HCT116 (cell line): ENCODE measurements around the gene FIBCD1. TPM values are rescaled to one million over a fixed set of nuclear protein-coding genes. Genes with fewer than 3 reads are reported as not detected.

Source experiments
- ATAC-seq: fragments of 200-7000 bp; cut with Tn5 transposase; 2 replicates; pipeline ENCODE4 v1.9.1; 2020; ENCODE audit warnings: mild to moderate bottlenecking, moderate library complexity
- BruUV-seq: library from RNA; stranded (reverse); fragments of 400-500 nt; replicated peaks from 2 replicates; lab custom pipeline; 2021; lab: Mats Ljungman, UMichigan
- CTCF ChIA-PET: fragments of 300-600 bp; sonication (Branson Sonifier 250); formaldehyde crosslinking; loops from one replicate; lab custom pipeline; 2021; ENCODE audit warnings: antibody characterized with exemption; lab: Charles Lee
- POLR2A ChIA-PET: fragments of 300-600, 350-600 bp; sonication (Branson Sonifier 250); formaldehyde crosslinking; loops from one replicate; lab custom pipeline; 2021; ENCODE audit warnings: antibody characterized with exemption; lab: Charles Lee
- RAD21 ChIA-PET, 2 experiments: fragments of 300-600 bp; sonication (Branson Sonifier 250); formaldehyde crosslinking; loops; one replicate each; lab custom pipeline; 2023; ENCODE audit warnings: low total read pairs in 2 of 2; ENCODE audit not compliant: uncharacterized antibody in 2 of 2, unreplicated experiment in 2 of 2, low non-redundant PET in 1 of 2; lab: Charles Lee
- DNase-seq: peaks from one replicate; pipeline ENCODE4 v3.0.0-alpha.2; 2010; ENCODE audit warnings: low read depth, low spot score
- H2AFZ ChIP-seq: fragments of 200-600 bp; shearing (Covaris generic), sonication (generic); 2 replicates; pipeline ENCODE4 v1.6.1; 2017; ENCODE audit warnings: low read depth, mixed run types, mixed read lengths, antibody characterized with exemption, low read length; ENCODE audit not compliant: poor library complexity, severe bottlenecking
- H3K27ac ChIP-seq: 2 replicates; pipeline ENCODE4 v1.5.1; 2012; ENCODE audit warnings: low read depth, low read length
- H3K27me3 ChIP-seq: fragments of 200-600 bp; sonication (generic); 2 replicates; pipeline ENCODE4 v1.6.1; 2016; ENCODE audit warnings: mixed run types, low read length, mixed read lengths; ENCODE audit not compliant: insufficient read depth
- H3K36me3 ChIP-seq, 2 experiments: fragments of 200-500 bp in 1 of 2; fragments of 200-600 bp in 1 of 2; sonication (Bioruptor generic) in 1 of 2; sonication (generic) in 1 of 2; 2 replicates each; pipeline versions ENCODE4 v1.5.1 to v1.6.1; 2014 to 2016; ENCODE audit warnings: low read length in 2 of 2, inconsistent platforms in 1 of 2, mixed read lengths in 1 of 2, mixed run types in 1 of 2; ENCODE audit not compliant: insufficient read depth in 2 of 2, control insufficient read depth in 1 of 2
- H3K4me1 ChIP-seq, 2 experiments: fragments of 200-600 bp in 1 of 2; sonication (generic) in 1 of 2; 2 replicates each; pipeline versions ENCODE4 v1.5.1 to v1.6.1; 2012 to 2017; ENCODE audit warnings: low read length in 2 of 2, inconsistent platforms in 1 of 2, mild to moderate bottlenecking in 1 of 2, mixed read lengths in 1 of 2, mixed run types in 1 of 2, moderate library complexity in 1 of 2; ENCODE audit not compliant: insufficient read depth in 2 of 2, control insufficient read depth in 1 of 2
- H3K4me2 ChIP-seq: fragments of 200-600 bp; sonication (generic); 2 replicates; pipeline ENCODE4 v1.6.1; 2017; ENCODE audit warnings: mixed run types, low read length, mixed read lengths
- H3K4me3 ChIP-seq, 2 experiments: fragments of 200-600 bp in 1 of 2; sonication (generic) in 1 of 2; replicated peaks in 1 of 2; 2 replicates each; pipeline ENCODE4 v1.5.1; 2011 to 2016; ENCODE audit warnings: low read length in 2 of 2, control low read depth in 1 of 2, low read depth in 1 of 2, mild to moderate bottlenecking in 1 of 2, mixed read lengths in 1 of 2, mixed run types in 1 of 2
- H3K79me2 ChIP-seq: fragments of 200-600 bp; sonication (generic); 2 replicates; pipeline ENCODE4 v1.6.1; 2017; ENCODE audit warnings: mild to moderate bottlenecking, mixed run types, low read length, moderate library complexity, mixed read lengths; ENCODE audit not compliant: insufficient read depth
- H3K9ac ChIP-seq: fragments of 200-600 bp; sonication (generic); 2 replicates; pipeline ENCODE4 v1.6.1; 2016; ENCODE audit warnings: low read length, mixed read lengths
- H3K9me2 ChIP-seq: fragments of 200-600 bp; sonication (generic), shearing (Covaris generic); 2 replicates; pipeline ENCODE4 v1.6.1; 2017; ENCODE audit warnings: mixed run types, mild to moderate bottlenecking, moderate library complexity; ENCODE audit not compliant: insufficient read depth
- H3K9me3 ChIP-seq, 2 experiments: fragments of 200-500 bp in 1 of 2; fragments of 200-600 bp in 1 of 2; sonication (Bioruptor generic) in 1 of 2; sonication (generic) in 1 of 2; 2 replicates each; pipeline ENCODE4 v1.6.1; 2014 to 2017; ENCODE audit warnings: low read length in 2 of 2, mixed read lengths in 2 of 2, inconsistent platforms in 1 of 2, low read depth in 1 of 2, mild to moderate bottlenecking in 1 of 2, mixed run types in 1 of 2, moderate library complexity in 1 of 2; ENCODE audit not compliant: control insufficient read depth in 1 of 2, insufficient read depth in 1 of 2
- H4K20me1 ChIP-seq: fragments of 200-600 bp; sonication (generic), shearing (Covaris generic); 2 replicates; pipeline ENCODE4 v1.6.1; 2017; ENCODE audit warnings: mixed run types, mild to moderate bottlenecking, moderate library complexity; ENCODE audit not compliant: insufficient read depth
- ATF3 ChIP-seq: IDR thresholded peaks from 2 replicates; pipeline ENCODE4 v1.6.1; 2012
- CBX3 ChIP-seq: IDR thresholded peaks from 2 replicates; pipeline ENCODE4 v1.6.1; 2012; ENCODE audit warnings: low read depth
- CEBPB ChIP-seq: IDR thresholded peaks from 2 replicates; pipeline ENCODE4 v1.6.1; 2012; ENCODE audit warnings: low read depth
- ELF1 ChIP-seq: IDR thresholded peaks from 2 replicates; pipeline ENCODE4 v1.6.1; 2012; ENCODE audit warnings: low read depth, borderline replicate concordance
- FOSL1 ChIP-seq: IDR thresholded peaks from 2 replicates; pipeline ENCODE4 v1.6.1; 2012; ENCODE audit warnings: low read depth
- JUND ChIP-seq: IDR thresholded peaks from 2 replicates; pipeline ENCODE4 v1.6.1; 2012
- POLR2A ChIP-seq: IDR thresholded peaks from 2 replicates; pipeline ENCODE4 v1.7.0; 2011; ENCODE audit warnings: borderline replicate concordance; ENCODE audit not compliant: insufficient read depth, insufficient read length; ENCODE audit errors: extremely low read depth
- POLR2AphosphoS5 ChIP-seq: IDR thresholded peaks from 2 replicates; pipeline ENCODE4 v1.6.1; 2011; ENCODE audit warnings: mild to moderate bottlenecking, low read depth, low read length, moderate library complexity
- SP1 ChIP-seq: IDR thresholded peaks from 2 replicates; pipeline ENCODE4 v1.6.1; 2012; ENCODE audit warnings: low read depth
- SRF ChIP-seq: IDR thresholded peaks from 2 replicates; pipeline ENCODE4 v1.6.1; 2012; ENCODE audit warnings: low read depth
- YY1 ChIP-seq: IDR thresholded peaks from 2 replicates; pipeline ENCODE4 v1.6.1; 2011; ENCODE audit warnings: low read length, low read depth, moderate library complexity, mild to moderate bottlenecking; ENCODE audit not compliant: insufficient replicate concordance; ENCODE audit errors: extremely low read depth
- ZFX ChIP-seq: fragments of 450-650 bp; IDR thresholded peaks from 2 replicates; pipeline ENCODE4 v1.6.1; 2017
- ZNF274 ChIP-seq: fragments of 200-500 bp; sonication (Bioruptor generic); IDR thresholded peaks from 2 replicates; pipeline ENCODE4 v1.6.1; 2014; ENCODE audit warnings: mild to moderate bottlenecking, low read depth, low read length, inconsistent platforms
- intact Hi-C: fragments of 100-400 bp; cut with micrococcal nuclease; formaldehyde crosslinking; loops from 2 replicates; pipeline ENCODE4 v1.10.0; 2022
- total RNA-seq: library from RNA; stranded (reverse); gene quantifications from one replicate; pipeline ENCODE4 v1.2.1, GENCODE V29; 2021; ENCODE audit not compliant: unreplicated experiment
- TF ChIP-seq, protein P1 (sequence below): IDR thresholded peaks from 2 replicates; pipeline ENCODE4 v1.6.1; 2012; ENCODE audit warnings: low read depth
- TF ChIP-seq, protein P2 (sequence below), 3 experiments: fragments of 200-600 bp in 1 of 3; sonication (generic) in 1 of 3; IDR thresholded peaks in 2 of 3; conservative IDR thresholded peaks in 1 of 3; 2 replicates each; pipeline ENCODE4 v1.5.1; 2012 to 2017; ENCODE audit warnings: low read depth in 2 of 3, low read length in 2 of 3, antibody characterized with exemption in 1 of 3, borderline replicate concordance in 1 of 3, control low read depth in 1 of 3, mild to moderate bottlenecking in 1 of 3, mixed read lengths in 1 of 3, mixed run types in 1 of 3, moderate library complexity in 1 of 3; ENCODE audit not compliant: insufficient read depth in 1 of 3
- TF ChIP-seq, protein P3 (sequence below): IDR thresholded peaks from 2 replicates; pipeline ENCODE4 v1.6.1; 2012
- TF ChIP-seq, protein P4 (sequence below): IDR thresholded peaks from 2 replicates; pipeline ENCODE4 v1.6.1; 2011; ENCODE audit warnings: mild to moderate bottlenecking, low read length, moderate library complexity; ENCODE audit not compliant: insufficient replicate concordance; ENCODE audit errors: extremely low read depth

The FIBCD1 gene
- total RNA-seq, 1 experiment from 2014 or later = 26.1 TPM

DNA sequence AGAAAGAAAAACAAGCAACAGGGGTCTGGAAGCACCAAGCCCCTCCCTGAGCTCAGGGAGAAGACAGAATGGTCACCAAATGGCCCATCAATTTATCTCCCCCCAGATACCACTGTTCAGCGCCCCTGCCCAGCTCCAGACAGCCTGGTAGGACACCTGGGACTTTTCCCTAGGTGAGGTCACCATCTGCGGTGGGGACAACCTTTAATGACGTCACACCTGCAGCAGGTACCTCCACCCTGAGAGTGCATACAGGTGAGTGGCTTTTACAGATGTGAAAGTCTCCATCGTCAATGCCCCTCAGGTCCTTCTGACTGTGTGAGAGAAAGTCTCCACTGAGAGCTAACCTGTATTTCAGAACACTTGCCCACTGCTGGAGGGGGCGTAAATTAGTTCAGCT, 35.6 kb upstream of the FIBCD1 start:
- H3K4me3 ChIP-seq = no peak overlapping the region
- intact Hi-C loops = no loop called here
- TF ChIP-seq FOSL1 (no peak), ATF3 (no peak), CEBPB (no peak), POLR2AphosphoS5 (no peak), ZNF274 (no peak), ELF1 (no peak), SRF (no peak), JUND (no peak), YY1 (no peak), ZFX (no peak), CBX3 (no peak), SP1 (no peak), POLR2A (no peak)
- TF ChIP-seq, protein P1, sequence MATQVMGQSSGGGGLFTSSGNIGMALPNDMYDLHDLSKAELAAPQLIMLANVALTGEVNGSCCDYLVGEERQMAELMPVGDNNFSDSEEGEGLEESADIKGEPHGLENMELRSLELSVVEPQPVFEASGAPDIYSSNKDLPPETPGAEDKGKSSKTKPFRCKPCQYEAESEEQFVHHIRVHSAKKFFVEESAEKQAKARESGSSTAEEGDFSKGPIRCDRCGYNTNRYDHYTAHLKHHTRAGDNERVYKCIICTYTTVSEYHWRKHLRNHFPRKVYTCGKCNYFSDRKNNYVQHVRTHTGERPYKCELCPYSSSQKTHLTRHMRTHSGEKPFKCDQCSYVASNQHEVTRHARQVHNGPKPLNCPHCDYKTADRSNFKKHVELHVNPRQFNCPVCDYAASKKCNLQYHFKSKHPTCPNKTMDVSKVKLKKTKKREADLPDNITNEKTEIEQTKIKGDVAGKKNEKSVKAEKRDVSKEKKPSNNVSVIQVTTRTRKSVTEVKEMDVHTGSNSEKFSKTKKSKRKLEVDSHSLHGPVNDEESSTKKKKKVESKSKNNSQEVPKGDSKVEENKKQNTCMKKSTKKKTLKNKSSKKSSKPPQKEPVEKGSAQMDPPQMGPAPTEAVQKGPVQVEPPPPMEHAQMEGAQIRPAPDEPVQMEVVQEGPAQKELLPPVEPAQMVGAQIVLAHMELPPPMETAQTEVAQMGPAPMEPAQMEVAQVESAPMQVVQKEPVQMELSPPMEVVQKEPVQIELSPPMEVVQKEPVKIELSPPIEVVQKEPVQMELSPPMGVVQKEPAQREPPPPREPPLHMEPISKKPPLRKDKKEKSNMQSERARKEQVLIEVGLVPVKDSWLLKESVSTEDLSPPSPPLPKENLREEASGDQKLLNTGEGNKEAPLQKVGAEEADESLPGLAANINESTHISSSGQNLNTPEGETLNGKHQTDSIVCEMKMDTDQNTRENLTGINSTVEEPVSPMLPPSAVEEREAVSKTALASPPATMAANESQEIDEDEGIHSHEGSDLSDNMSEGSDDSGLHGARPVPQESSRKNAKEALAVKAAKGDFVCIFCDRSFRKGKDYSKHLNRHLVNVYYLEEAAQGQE = no peak
- TF ChIP-seq, protein P2, sequence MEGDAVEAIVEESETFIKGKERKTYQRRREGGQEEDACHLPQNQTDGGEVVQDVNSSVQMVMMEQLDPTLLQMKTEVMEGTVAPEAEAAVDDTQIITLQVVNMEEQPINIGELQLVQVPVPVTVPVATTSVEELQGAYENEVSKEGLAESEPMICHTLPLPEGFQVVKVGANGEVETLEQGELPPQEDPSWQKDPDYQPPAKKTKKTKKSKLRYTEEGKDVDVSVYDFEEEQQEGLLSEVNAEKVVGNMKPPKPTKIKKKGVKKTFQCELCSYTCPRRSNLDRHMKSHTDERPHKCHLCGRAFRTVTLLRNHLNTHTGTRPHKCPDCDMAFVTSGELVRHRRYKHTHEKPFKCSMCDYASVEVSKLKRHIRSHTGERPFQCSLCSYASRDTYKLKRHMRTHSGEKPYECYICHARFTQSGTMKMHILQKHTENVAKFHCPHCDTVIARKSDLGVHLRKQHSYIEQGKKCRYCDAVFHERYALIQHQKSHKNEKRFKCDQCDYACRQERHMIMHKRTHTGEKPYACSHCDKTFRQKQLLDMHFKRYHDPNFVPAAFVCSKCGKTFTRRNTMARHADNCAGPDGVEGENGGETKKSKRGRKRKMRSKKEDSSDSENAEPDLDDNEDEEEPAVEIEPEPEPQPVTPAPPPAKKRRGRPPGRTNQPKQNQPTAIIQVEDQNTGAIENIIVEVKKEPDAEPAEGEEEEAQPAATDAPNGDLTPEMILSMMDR (IDR thresholded peaks at IDR 0.05 in 2 of 3, conservative IDR thresholded peaks at IDR 0.05 in 1 of 3; ENCODE audit: borderline replicate concordance in 1 of 3, insufficient read depth in 1 of 3, low read depth in 2 of 3, low read length in 2 of 3) = no peak
- TF ChIP-seq, protein P3, sequence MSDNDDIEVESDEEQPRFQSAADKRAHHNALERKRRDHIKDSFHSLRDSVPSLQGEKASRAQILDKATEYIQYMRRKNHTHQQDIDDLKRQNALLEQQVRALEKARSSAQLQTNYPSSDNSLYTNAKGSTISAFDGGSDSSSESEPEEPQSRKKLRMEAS = no peak
- TF ChIP-seq, protein P4, sequence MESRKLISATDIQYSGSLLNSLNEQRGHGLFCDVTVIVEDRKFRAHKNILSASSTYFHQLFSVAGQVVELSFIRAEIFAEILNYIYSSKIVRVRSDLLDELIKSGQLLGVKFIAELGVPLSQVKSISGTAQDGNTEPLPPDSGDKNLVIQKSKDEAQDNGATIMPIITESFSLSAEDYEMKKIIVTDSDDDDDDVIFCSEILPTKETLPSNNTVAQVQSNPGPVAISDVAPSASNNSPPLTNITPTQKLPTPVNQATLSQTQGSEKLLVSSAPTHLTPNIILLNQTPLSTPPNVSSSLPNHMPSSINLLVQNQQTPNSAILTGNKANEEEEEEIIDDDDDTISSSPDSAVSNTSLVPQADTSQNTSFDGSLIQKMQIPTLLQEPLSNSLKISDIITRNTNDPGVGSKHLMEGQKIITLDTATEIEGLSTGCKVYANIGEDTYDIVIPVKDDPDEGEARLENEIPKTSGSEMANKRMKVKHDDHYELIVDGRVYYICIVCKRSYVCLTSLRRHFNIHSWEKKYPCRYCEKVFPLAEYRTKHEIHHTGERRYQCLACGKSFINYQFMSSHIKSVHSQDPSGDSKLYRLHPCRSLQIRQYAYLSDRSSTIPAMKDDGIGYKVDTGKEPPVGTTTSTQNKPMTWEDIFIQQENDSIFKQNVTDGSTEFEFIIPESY = no peak
- DNase-seq = no peak
- ChIA-PET RAD21 (no interaction called here), POLR2A (no interaction called here), CTCF (interaction anchor here (1.0 kb wide), 1 partner anchor 24 kb away, joined by 3 read pairs; no protein-coding TSS in a partner anchor)
- H4K20me1 ChIP-seq = no peaks in the 10 kb centered on the region
- no peak overlapping the region for H2AFZ ChIP-seq
- no peaks in the 10 kb centered on the region for H3K9me3 ChIP-seq
- BruUV-seq = no TSS peak
- no peak for ATAC-seq
- no peak overlapping the region for H3K4me2 ChIP-seq
- no peaks in the 10 kb centered on the region for H3K9me2 ChIP-seq
- no peaks in the 10 kb centered on the region for H3K79me2 ChIP-seq
- no peaks in the 10 kb centered on the region for H3K36me3 ChIP-seq
- no peak overlapping the region for H3K9ac ChIP-seq
- H3K27ac ChIP-seq = no peak overlapping the region
- peaks cover 3% of the 10 kb centered on the region; the same call in 1 of the 2 replicates for H3K27me3 ChIP-seq
- H3K4me1 ChIP-seq = no peaks in the 10 kb centered on the region
